Measurements from ENCODE around the gene NEDD9.

- no peak for TF ChIP-seq CTCF (conservative IDR thresholded peaks at IDR 0.05 in 1 of 2, IDR thresholded peaks at IDR 0.05 in 1 of 2; ENCODE audit: low read depth in 1 of 2, low read length in 2 of 2)
- no peak for TF ChIP-seq EZH2 (IDR thresholded peaks at IDR 0.05; ENCODE audit: low read length, missing control alignments)
Measured at GRCh38 chr6:11155589-11155988, 76.9 kb downstream of the NEDD9 start.

Measured in fibroblast of lung (primary cell).